PC-9 (cell line): Measurements from ENCODE around the gene ASPA. TPM values are rescaled to one million over a fixed set of nuclear protein-coding genes. Genes with fewer than 3 reads are reported as not detected.
A peak's percentile ranks its signal among the peaks of the same experiment; 100 is the strongest.

Experiments
- BruUV-seq: library from RNA; stranded (reverse); fragments of 400-500 nt; replicated peaks from 2 replicates; lab custom pipeline; 2021; lab: Mats Ljungman, UMichigan
- CTCF ChIA-PET: fragments of 300-600 bp; sonication (Branson Sonifier 250); formaldehyde crosslinking; loops from one replicate; lab custom pipeline; 2022; ENCODE audit warnings: antibody characterized with exemption; lab: Charles Lee
- POLR2A ChIA-PET: fragments of 300-600 bp; sonication (Branson Sonifier 250); formaldehyde crosslinking; loops from one replicate; lab custom pipeline; 2022; ENCODE audit warnings: antibody characterized with exemption; ENCODE audit not compliant: unreplicated experiment; lab: Charles Lee
- DNase-seq, 2 experiments: peaks; one replicate each; pipeline versions ENCODE4 v3.0.0 to v3.0.0-alpha.2; 2015 to 2022; ENCODE audit warnings: mixed read lengths in 1 of 2
- H2AFZ ChIP-seq: fragments of 200-600 bp; sonication (generic); 2 replicates; pipeline ENCODE4 v1.8.1; 2017; ENCODE audit warnings: antibody characterized with exemption
- H3F3A ChIP-seq: fragments of 200-600 bp; sonication (generic); 2 replicates; pipeline ENCODE4 v1.8.1; 2017; ENCODE audit warnings: antibody characterized with exemption, mild to moderate bottlenecking, low read depth; ENCODE audit not compliant: insufficient read depth
- H3K27ac ChIP-seq: fragments of 200-600 bp; sonication (generic); 2 replicates; pipeline ENCODE4 v1.6.1; 2016; ENCODE audit warnings: mixed run types
- H3K27me3 ChIP-seq: fragments of 200-600 bp; sonication (generic); 2 replicates; pipeline ENCODE4 v1.6.1; 2016; ENCODE audit warnings: low read depth, mixed run types; ENCODE audit not compliant: insufficient read depth
- H3K36me3 ChIP-seq: fragments of 200-600 bp; sonication (generic); 2 replicates; pipeline ENCODE4 v1.6.1; 2016; ENCODE audit warnings: low read depth, mixed run types
- H3K4me1 ChIP-seq: fragments of 200-600 bp; sonication (generic); replicated peaks from 2 replicates; pipeline ENCODE4 v1.6.1; 2016; ENCODE audit warnings: mixed run types; ENCODE audit not compliant: insufficient read depth
- H3K4me2 ChIP-seq: fragments of 200-600 bp; sonication (generic); 2 replicates; pipeline ENCODE4 v1.6.1; 2017; ENCODE audit warnings: mixed run types
- H3K4me3 ChIP-seq: fragments of 200-600 bp; sonication (generic); 2 replicates; pipeline ENCODE4 v1.6.1; 2016; ENCODE audit warnings: mixed run types
- H3K79me2 ChIP-seq: fragments of 200-600 bp; sonication (generic); 2 replicates; pipeline ENCODE4 v1.6.1; 2017; ENCODE audit warnings: low read depth, mixed run types
- H3K9me2 ChIP-seq: fragments of 200-600 bp; sonication (generic); 2 replicates; pipeline ENCODE4 v1.8.1; 2017; ENCODE audit warnings: mild to moderate bottlenecking; ENCODE audit not compliant: insufficient read depth
- H3K9me3 ChIP-seq: fragments of 200-600 bp; sonication (generic); 2 replicates; pipeline ENCODE4 v1.8.1; 2016; ENCODE audit warnings: low read depth; ENCODE audit not compliant: insufficient read depth
- H4K20me1 ChIP-seq: fragments of 200-600 bp; sonication (generic); 2 replicates; pipeline ENCODE4 v1.8.1; 2017; ENCODE audit not compliant: insufficient read depth
- CTCF ChIP-seq: fragments of 200-600 bp; sonication (generic); conservative IDR thresholded peaks from 2 replicates; pipeline ENCODE4 v1.6.1; 2017; ENCODE audit warnings: mixed run types, antibody characterized with exemption, mild to moderate bottlenecking, moderate library complexity
- EZH2 ChIP-seq: fragments of 200-600 bp; sonication (generic); IDR thresholded peaks from 2 replicates; pipeline ENCODE4 v1.8.0; 2017; ENCODE audit warnings: antibody characterized with exemption, low read depth
- intact Hi-C: fragments of 100-400 bp; cut with micrococcal nuclease; formaldehyde crosslinking; loops from one replicate; pipeline ENCODE4 v1.10.0; 2022; ENCODE audit not compliant: unreplicated experiment
- total RNA-seq: library from RNA; stranded (reverse); gene quantifications from 2 replicates; pipeline ENCODE4 v1.2.3, GENCODE V29; 2021

Gene ASPA
- total RNA-seq, 1 experiment from 2014 or later = not detected

- no peaks in the 10 kb centered on the region for H3K79me2 ChIP-seq
- no peaks in the 10 kb centered on the region for H3K9me2 ChIP-seq
- ChIA-PET POLR2A (no interaction called here), CTCF (no interaction called here)
- H4K20me1 ChIP-seq = no peaks in the 10 kb centered on the region
- H3K27me3 ChIP-seq = no peaks in the 10 kb centered on the region
- no peak for TF ChIP-seq CTCF
- no peak for TF ChIP-seq EZH2
- DNase-seq = no peak
- intact Hi-C loops = no loop called here
- no TSS peak for BruUV-seq
- H3K4me1 ChIP-seq = peaks cover 6% of the 10 kb centered on the region; the same call in 1 of the 2 replicates
- H3K27ac ChIP-seq = no peak overlapping the region
- no peak overlapping the region for H3K4me2 ChIP-seq
- H2AFZ ChIP-seq = no peak overlapping the region
- no peak overlapping the region for H3K4me3 ChIP-seq
- no peaks in the 10 kb centered on the region for H3K9me3 ChIP-seq
- no peaks in the 10 kb centered on the region for H3F3A ChIP-seq
- no peaks in the 10 kb centered on the region for H3K36me3 ChIP-seq
Measured at GRCh38 chr17:3528403-3528851, 52.6 kb downstream of the ASPA start.

- Histone ChIP-seq H3K4me1 (peaks cover 6% of the 10 kb centered on the region; the same call in 1 of the 2 replicates), H3F3A (no peaks in the 10 kb centered on the region), H4K20me1 (no peaks in the 10 kb centered on the region), H2AFZ (no peak overlapping the region), H3K9me2 (no peaks in the 10 kb centered on the region), H3K27ac (no peak overlapping the region), H3K4me3 (no peak overlapping the region), H3K36me3 (no peaks in the 10 kb centered on the region), H3K27me3 (no peaks in the 10 kb centered on the region), H3K79me2 (no peaks in the 10 kb centered on the region), H3K9me3 (no peaks in the 10 kb centered on the region), H3K4me2 (peak overlapping the region; percentile 42)
- ChIA-PET POLR2A (no interaction called here), CTCF (no interaction called here)
- TF ChIP-seq EZH2 (no peak), CTCF (no peak)
- no TSS peak for BruUV-seq
- intact Hi-C loops = no loop called here
- DNase-seq = peak; percentile 58 to 62
Measured at GRCh38 chr17:3528880-3529511, 53.2 kb downstream of the ASPA start.

GRCh38 chr17:3529817-3530741, 54.3 kb downstream of the ASPA start:
- no peaks in the 10 kb centered on the region for H3K9me3 ChIP-seq
- POLR2A ChIA-PET = no interaction called here

More at GRCh38 chr17:3529817-3530741, 54.3 kb downstream of the ASPA start:
- no peaks in the 10 kb centered on the region for H3F3A ChIP-seq
- BruUV-seq = no TSS peak
- no peak for TF ChIP-seq CTCF
- TF ChIP-seq EZH2 = no peak
- no peak overlapping the region for H3K4me3 ChIP-seq
- no peaks in the 10 kb centered on the region for H3K9me2 ChIP-seq
- DNase-seq = no peak
- no peaks in the 10 kb centered on the region for H3K27me3 ChIP-seq
- peaks cover 6% of the 10 kb centered on the region; the same call in 1 of the 2 replicates for H3K4me1 ChIP-seq
- no peaks in the 10 kb centered on the region for H4K20me1 ChIP-seq
- H3K27ac ChIP-seq = no peak overlapping the region
- CTCF ChIA-PET = no interaction called here
- H3K36me3 ChIP-seq = no peaks in the 10 kb centered on the region
- no peaks in the 10 kb centered on the region for H3K79me2 ChIP-seq
- H2AFZ ChIP-seq = no peak overlapping the region
- no peak overlapping the region for H3K4me2 ChIP-seq
- intact Hi-C loops = no loop called here
